ENCODE measurements around the gene CRLF3. TPM values are rescaled to one million over a fixed set of nuclear protein-coding genes. Genes with fewer than 3 reads are reported as not detected.
"Not testable (repeated sequence)": the region's sequence is repeated elsewhere in the genome, so short reads cannot be mapped to it uniquely, and the experiment has no call there.

CRLF3 gene
- total RNA-seq, 1 donor from 2014 or later: 6.4 TPM

DNA sequence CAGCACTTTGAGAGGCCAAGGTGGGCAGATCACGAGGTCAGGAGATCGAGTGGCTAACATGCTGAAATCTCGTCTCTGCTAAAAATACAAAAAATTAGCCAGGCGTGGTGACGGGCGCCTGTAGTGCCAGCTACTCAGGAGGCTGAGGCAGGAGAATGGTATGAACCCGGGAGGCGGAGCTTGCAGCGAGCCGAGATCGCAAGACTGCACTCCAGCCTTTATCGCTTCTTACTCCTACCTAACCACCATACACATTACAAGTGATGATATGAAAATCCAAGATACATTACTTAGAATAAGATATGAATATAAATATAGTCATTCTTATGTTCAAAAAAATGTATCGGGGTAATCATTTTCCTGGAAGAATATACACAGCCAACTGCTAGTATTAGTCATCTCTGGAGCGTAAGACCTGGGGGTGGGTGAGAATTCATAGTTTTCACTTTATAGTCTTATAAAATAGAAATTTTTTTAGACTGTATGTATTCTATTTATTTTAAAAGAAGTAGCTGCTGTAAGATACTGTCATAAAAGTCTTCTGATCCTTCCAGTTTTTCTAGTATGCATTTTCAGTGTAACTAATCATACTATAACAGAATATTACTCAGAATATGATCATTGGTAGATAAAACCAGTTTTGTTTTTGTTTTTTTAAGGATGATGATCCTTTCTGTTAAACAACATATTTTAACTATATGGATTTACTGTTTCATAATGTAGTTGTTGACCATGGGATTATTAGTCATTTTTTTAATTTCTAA, 56.7 kb downstream of the CRLF3 start:
- ATAC-seq (ENCODE audit: poor library complexity); DNase-seq; intact Hi-C loops (cut with DNase I): not testable (repeated sequence)

DNA sequence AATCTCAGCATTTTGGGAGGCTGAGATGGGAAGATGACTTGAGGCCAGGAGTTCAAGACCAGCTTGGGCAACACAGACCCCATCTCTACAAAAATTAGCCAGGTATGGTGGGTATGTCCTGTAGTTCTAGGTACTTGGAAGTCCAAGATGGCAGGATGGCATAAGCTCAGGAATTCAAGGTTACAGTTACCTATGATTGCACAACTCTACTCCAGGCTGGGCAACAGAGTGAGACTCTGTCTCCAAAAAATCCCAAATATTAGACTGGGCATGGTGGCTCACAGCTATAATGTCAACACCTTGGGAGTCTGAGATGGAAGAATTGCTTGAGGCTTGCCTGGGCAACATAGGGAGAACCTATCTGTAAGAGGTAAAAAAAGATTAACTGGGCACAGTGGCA, 63.4 kb downstream of the CRLF3 start:
- DNase-seq: no peak
- ATAC-seq (ENCODE audit: poor library complexity): no peak
- intact Hi-C loops (cut with DNase I): no loop called here

DNA sequence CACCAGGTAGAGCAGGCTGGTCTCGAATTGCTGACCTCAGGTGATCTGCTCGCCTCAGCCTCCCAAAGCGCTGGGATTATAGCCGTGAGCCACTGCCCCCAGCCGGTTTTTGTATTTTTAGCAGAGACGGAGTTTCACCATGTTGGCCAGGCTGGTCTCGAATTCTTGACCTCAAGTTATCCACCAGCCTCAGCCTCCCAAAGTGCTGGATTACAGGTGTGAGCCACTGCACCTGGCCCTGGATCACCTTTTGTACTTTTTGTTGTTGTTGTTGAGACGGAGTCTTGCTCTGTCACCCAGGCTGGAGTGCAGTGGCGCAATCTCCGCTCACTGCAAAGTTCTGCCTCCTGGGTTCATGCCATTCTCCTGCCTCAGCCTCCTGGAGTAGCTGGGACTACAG, 71.2 kb downstream of the CRLF3 start:
- ATAC-seq (ENCODE audit: poor library complexity); DNase-seq; intact Hi-C loops (cut with DNase I): not testable (repeated sequence)

DNA sequence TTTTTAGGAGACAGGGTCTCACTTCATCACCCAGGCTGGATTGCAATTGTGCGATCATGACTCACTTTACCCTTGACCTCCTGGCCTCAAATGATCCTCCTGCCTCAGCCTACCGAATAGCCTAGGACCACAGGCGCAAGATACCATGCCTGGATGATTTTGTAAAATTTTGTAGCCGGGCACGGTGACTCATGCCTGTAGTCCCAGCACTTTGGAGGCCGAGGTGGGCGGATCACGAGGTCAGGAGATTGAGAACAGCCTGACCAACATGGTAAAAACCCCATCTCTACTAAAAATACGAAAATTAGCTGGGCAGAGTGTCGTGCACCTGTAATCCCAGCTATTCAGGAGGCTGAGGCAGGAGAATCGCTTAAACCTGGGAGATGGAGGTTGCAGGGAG, 73.5 kb downstream of the CRLF3 start:
- DNase-seq; ATAC-seq (ENCODE audit: poor library complexity); intact Hi-C loops (cut with DNase I): not testable (repeated sequence)

DNA sequence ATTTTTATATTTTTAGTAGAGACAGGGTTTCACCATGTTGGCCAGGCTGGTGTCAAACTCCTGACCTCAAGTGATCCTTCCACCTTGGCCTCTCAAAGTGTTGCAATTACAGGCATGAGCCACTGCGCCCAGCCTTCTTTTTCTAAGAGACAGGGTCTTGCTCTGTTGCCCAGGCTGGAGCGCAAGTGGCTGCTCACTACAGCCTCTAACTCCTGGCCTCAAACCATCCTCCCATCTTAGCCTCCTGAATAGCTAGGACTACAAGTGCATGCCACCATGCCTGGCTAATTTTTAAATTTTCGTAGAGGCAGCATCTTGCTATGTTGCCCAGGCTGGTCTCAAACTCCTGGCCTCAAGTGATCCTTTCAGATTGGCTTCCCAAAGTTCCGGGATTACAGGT, 76.9 kb downstream of the CRLF3 start:
- ATAC-seq (ENCODE audit: poor library complexity); intact Hi-C loops (cut with DNase I); DNase-seq: not testable (repeated sequence)

DNA sequence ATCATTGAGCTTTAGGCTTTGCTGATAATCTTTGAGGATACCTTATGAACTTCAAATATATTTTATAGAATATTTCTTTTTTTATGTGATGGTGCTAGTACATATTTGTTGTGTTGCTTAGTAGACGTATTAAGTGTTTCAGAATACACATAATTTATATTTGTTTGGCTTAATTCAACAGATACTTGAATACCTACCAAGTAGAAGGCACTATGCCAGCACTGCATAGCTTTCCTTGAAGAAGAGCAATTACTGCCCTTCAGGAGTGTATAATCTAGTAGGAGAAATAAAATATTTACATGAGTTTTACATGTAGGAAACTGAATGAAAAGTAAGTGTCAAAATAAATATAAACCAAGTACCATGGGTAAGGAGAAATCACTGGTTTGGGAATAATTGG, 81.8 kb downstream of the CRLF3 start:
- DNase-seq; intact Hi-C loops (cut with DNase I): not testable (repeated sequence)

DNA sequence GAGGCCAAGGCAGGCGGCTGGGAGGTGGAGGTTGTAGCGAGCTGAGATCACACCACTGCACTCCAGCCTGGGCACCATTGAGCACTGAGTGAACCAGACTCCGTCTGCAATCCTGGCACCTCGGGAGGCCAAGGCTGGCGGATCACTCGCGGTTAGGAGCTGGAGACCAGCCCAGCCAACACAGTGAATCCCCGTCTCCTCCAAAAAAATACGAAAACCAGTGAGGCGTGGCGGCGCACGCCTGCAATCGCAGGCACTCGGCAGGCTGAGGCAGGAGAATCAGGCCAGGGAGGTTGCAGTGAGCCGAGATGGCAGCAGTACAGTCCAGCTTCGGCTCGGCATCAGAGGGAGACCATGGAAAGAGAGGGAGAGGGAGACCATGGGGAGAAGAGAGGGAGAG, 88.1 kb downstream of the CRLF3 start:
- DNase-seq; ATAC-seq (ENCODE audit: poor library complexity); intact Hi-C loops (cut with DNase I): not testable (repeated sequence)

More for the DNA sequence above, 81.8 kb downstream of the CRLF3 start:
- not testable (repeated sequence) for ATAC-seq (ENCODE audit: poor library complexity)

DNA sequence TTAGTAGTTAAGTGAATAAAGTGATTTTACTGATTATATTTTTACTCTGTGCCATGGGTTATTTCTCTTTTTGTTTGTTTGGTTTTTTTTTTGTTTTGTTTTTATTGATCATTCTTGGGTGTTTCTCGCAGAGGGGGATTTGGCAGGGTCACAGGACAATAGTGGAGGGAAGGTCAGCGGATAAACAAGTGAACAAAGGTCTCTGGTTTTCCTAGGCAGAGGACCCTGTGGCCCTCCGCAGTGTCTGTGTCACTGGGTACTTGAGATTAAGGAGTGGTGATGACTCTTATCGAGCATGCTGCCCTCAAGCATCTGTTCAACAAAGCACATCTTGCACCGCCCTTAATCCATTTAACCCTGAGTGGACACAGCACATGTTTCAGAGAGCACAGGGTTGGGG, 88.8 kb downstream of the CRLF3 start:
- intact Hi-C loops (cut with DNase I); DNase-seq; ATAC-seq (ENCODE audit: poor library complexity): not testable (repeated sequence)

DNA sequence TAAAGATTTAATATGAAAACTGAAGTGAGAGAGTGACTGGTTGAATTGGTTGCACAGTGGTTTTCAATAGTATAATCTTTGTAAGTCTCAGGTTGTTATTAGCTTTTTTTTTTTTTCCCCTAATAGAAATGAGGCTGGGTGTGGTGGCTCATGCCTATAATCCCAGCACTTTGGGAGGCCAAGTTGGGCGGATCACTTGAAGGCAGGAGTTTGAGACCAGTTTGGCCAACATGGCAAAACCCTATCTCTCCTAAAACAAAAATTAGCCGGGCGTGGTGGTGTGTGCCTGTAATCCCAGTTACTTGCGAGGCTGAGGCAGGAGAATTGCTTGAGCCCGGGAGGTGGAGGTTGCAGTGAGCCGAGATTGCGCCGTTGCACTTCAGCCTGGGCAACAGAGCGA, 89.3 kb downstream of the CRLF3 start:
- ATAC-seq (ENCODE audit: poor library complexity); intact Hi-C loops (cut with DNase I); DNase-seq: not testable (repeated sequence)

DNA sequence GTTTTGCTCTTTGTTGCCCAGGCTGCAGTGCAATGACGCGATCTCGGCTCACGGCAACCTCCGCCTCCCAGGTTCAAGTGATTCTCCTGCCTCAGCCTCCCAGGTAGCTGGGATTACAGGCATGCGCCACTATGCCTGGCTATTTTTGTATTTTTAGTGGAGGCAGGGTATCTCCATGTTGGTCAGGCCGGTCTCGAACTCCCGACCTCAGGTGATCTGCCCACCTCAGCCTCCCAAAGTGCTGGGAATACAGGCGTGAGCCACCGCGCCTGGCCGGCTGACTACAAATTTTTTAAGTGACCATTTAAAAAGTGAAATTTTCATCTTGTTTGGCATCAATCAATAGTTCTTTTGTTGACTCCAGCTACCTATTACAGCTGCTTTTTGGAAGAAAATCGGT, 90.3 kb downstream of the CRLF3 start:
- ATAC-seq (ENCODE audit: poor library complexity); DNase-seq; intact Hi-C loops (cut with DNase I): not testable (repeated sequence)

Other genes with a start within 250 kb of the CRLF3 start
- 0.38 TPM for gene ATAD5, start 7.3 kb upstream of the CRLF3 start, total RNA-seq
- 10.2 TPM for gene TEFM, start 81.5 kb upstream of the CRLF3 start, total RNA-seq
- 7.6 TPM for gene ADAP2, start 97.3 kb upstream of the CRLF3 start, total RNA-seq
- 4.7 TPM for gene RNF135, start 146.3 kb upstream of the CRLF3 start, total RNA-seq

All from Right ventricle myocardium superior (tissue), 1 donor.